A673 (cell line): ENCODE measurements around the gene SDHD. TPM values are rescaled to one million over a fixed set of nuclear protein-coding genes. Genes with fewer than 3 reads are reported as not detected.

ENCODE experiments used
- BruUV-seq: library from RNA; stranded (reverse); fragments of 400-500 nt; replicated peaks from 2 replicates; lab custom pipeline; 2021; lab: Mats Ljungman, UMichigan
- CTCF ChIA-PET: fragments of 300-600 bp; sonication (Branson Sonifier 250); formaldehyde crosslinking; loops from one replicate; lab custom pipeline; 2022; ENCODE audit warnings: antibody characterized with exemption; lab: Charles Lee
- POLR2A ChIA-PET: fragments of 300-600 bp; sonication (Branson Sonifier 250); formaldehyde crosslinking; loops from one replicate; lab custom pipeline; 2022; ENCODE audit warnings: antibody characterized with exemption; ENCODE audit not compliant: low non-redundant PET; lab: Charles Lee
- DNase-seq: peaks from one replicate; pipeline ENCODE4 v3.0.0-alpha.2; 2015; ENCODE audit warnings: low spot score
- H3K27ac ChIP-seq: fragments of 200-600 bp; sonication (generic); 2 replicates; pipeline ENCODE4 v1.5.1; 2016; ENCODE audit warnings: mixed run types, low read depth, mild to moderate bottlenecking, mixed read lengths, antibody characterized with exemption, low read length; ENCODE audit not compliant: poor library complexity, severe bottlenecking
- H3K27me3 ChIP-seq: fragments of 200-600 bp; sonication (generic); replicated peaks from 2 replicates; pipeline ENCODE4 v1.6.1; 2017; ENCODE audit warnings: mixed run types, low read depth, mild to moderate bottlenecking, mixed read lengths, antibody characterized with exemption, low read length; ENCODE audit not compliant: insufficient read depth, poor library complexity
- H3K36me3 ChIP-seq: fragments of 200-600 bp; sonication (generic); 2 replicates; pipeline ENCODE4 v1.6.1; 2016; ENCODE audit warnings: mixed run types, mild to moderate bottlenecking, mixed read lengths, antibody characterized with exemption, low read length; ENCODE audit not compliant: insufficient read depth, poor library complexity, severe bottlenecking
- H3K4me1 ChIP-seq: fragments of 200-600 bp; sonication (generic); 2 replicates; pipeline ENCODE4 v1.6.1; 2017; ENCODE audit warnings: mixed run types, mild to moderate bottlenecking, mixed read lengths, antibody characterized with exemption, low read length; ENCODE audit not compliant: insufficient read depth, poor library complexity, severe bottlenecking
- H3K4me3 ChIP-seq: fragments of 200-600 bp; sonication (generic); 2 replicates; pipeline ENCODE4 v1.5.1; 2016; ENCODE audit warnings: low read depth, mixed run types, mild to moderate bottlenecking, mixed read lengths, low read length; ENCODE audit not compliant: poor library complexity, severe bottlenecking
- H3K9me3 ChIP-seq: fragments of 200-600 bp; sonication (generic); 2 replicates; pipeline ENCODE4 v1.6.1; 2016; ENCODE audit warnings: mixed run types, low read depth, mild to moderate bottlenecking, mixed read lengths, antibody characterized with exemption, low read length; ENCODE audit not compliant: poor library complexity, severe bottlenecking
- CTCF ChIP-seq: fragments of 300-800, 200-600 bp; sonication (generic); conservative IDR thresholded peaks from 2 replicates; pipeline ENCODE4 v1.5.1; 2017; ENCODE audit warnings: low read depth, mild to moderate bottlenecking, antibody characterized with exemption, low read length, moderate library complexity, mixed read lengths
- EZH2 ChIP-seq: fragments of 200-600 bp; sonication (generic); IDR thresholded peaks from 2 replicates; pipeline ENCODE4 v1.6.1; 2017; ENCODE audit warnings: borderline replicate concordance, low read depth, mild to moderate bottlenecking, mixed read lengths, antibody characterized with exemption, low read length; ENCODE audit not compliant: poor library complexity, severe bottlenecking
- intact Hi-C: fragments of 100-400 bp; cut with micrococcal nuclease; formaldehyde crosslinking; loops from one replicate; pipeline ENCODE4 v1.10.0; 2022; ENCODE audit not compliant: unreplicated experiment
- total RNA-seq: library from RNA; stranded (reverse); gene quantifications from 2 replicates; pipeline ENCODE4 v1.2.3, GENCODE V29; 2021

SDHD gene
- total RNA-seq, 1 experiment from 2014 or later, result 135 TPM

GRCh38 chr11:112073941-112074811 is 12.5 kb upstream of the SDHD start, which contains the start of the genes NKAPD1 and PIH1D2:
NKAPD1 (plus strand) TSS chr11:112074299; CDS start chr11:112075575, 1,276 bp downstream.
PIH1D2 (minus strand) TSS chr11:112074017; CDS start chr11:112073174, 843 bp downstream.
- TF ChIP-seq CTCF (0 out of 2 replicates have a peak, but pooled peaks have one; percentile 16), EZH2 (no peak)
- Histone ChIP-seq H3K4me3 (peak within 1 kb of the TSS; percentile 93), H3K9me3 (no peaks in the 10 kb centered on the region), H3K27ac (peak within 1 kb of the TSS; percentile 98), H3K27me3 (no peaks in the 10 kb centered on the region), H3K4me1 (peaks cover 11% of the 10 kb centered on the region), H3K36me3 (peaks cover 37% of the 10 kb centered on the region)
- peak; percentile 96 for DNase-seq
- POLR2A ChIA-PET, result no interaction called here
- intact Hi-C loops, result loop anchor here (5.0 kb wide), 1 partner anchor 197 kb away; the partner anchor contains the start of genes CFAP68 and FDXACB1
- CTCF ChIA-PET, result interaction anchor here (0.5 kb wide), 1 partner anchor 143 kb away, joined by 11 read pairs; no protein-coding TSS in a partner anchor
- BruUV-seq, result no TSS peak

GRCh38 chr11:112082729-112083128 is 3.9 kb upstream of the SDHD start:
- no peaks in the 10 kb centered on the region for H3K27me3 ChIP-seq
- BruUV-seq, result no TSS peak
- no peak for DNase-seq
- intact Hi-C loops, result loop anchor here (10.0 kb wide), 1 partner anchor 148 kb away; the partner anchor contains the start of gene DIXDC1
- CTCF ChIA-PET, result no interaction called here
- POLR2A ChIA-PET, result interaction anchor here (0.7 kb wide), 1 partner anchor 31 kb away, joined by 3 read pairs; no protein-coding TSS in a partner anchor
- no peaks in the 10 kb centered on the region for H3K9me3 ChIP-seq
- no peak overlapping the region for H3K27ac ChIP-seq
- no peak overlapping the region for H3K4me3 ChIP-seq
- TF ChIP-seq CTCF, result no peak
- no peak for TF ChIP-seq EZH2
- peaks cover 68% of the 10 kb centered on the region for H3K36me3 ChIP-seq
- H3K4me1 ChIP-seq, result peaks cover 6% of the 10 kb centered on the region

GRCh38 chr11:112085822-112086421 is 751 bp upstream of the SDHD start:
- CTCF ChIA-PET, result interaction anchor here (0.6 kb wide), 1 partner anchor 194 kb away, joined by 7 read pairs; no protein-coding TSS in a partner anchor
- Histone ChIP-seq H3K27ac (peak overlapping the region; percentile 89), H3K9me3 (no peaks in the 10 kb centered on the region), H3K4me3 (peak overlapping the region; percentile 78), H3K27me3 (no peaks in the 10 kb centered on the region), H3K36me3 (peaks cover 69% of the 10 kb centered on the region), H3K4me1 (peaks cover 18% of the 10 kb centered on the region)
- TF ChIP-seq EZH2 (no peak), CTCF (no peak)
- POLR2A ChIA-PET, result no interaction called here
- intact Hi-C loops, result loop anchor here (10.0 kb wide), 1 partner anchor 151 kb away; the partner anchor contains the start of gene DIXDC1
- BruUV-seq, result TSS peak; percentile 73
- DNase-seq, result peak; percentile 36
